ENCODE data around the gene DPP4. TPM values are rescaled to one million over a fixed set of nuclear protein-coding genes. Genes with fewer than 3 reads are reported as not detected.

Gene DPP4
- total RNA-seq, 1 donor from 2014 or later: 0.49 TPM

- peaks cover 9% of the 10 kb centered on the region for H3K4me1 ChIP-seq
- no peaks in the 10 kb centered on the region for H3K9me3 ChIP-seq (ENCODE audit: low read depth)
- no peak overlapping the region for H3K4me3 Mint-ChIP-seq
- DNase-seq (ENCODE audit: low spot score): no peak
- H3F3A ChIP-seq (ENCODE audit: low read depth): no peaks in the 10 kb centered on the region
- H3K36me3 ChIP-seq: no peaks in the 10 kb centered on the region
- H3K36me3 Mint-ChIP-seq: no peaks in the 10 kb centered on the region
- no peaks in the 10 kb centered on the region for H4K20me1 ChIP-seq (ENCODE audit: low read depth)
- no peak overlapping the region for H3K4me2 ChIP-seq
- no peak overlapping the region for H3K27ac ChIP-seq
- no peaks in the 10 kb centered on the region for H3K79me2 ChIP-seq (ENCODE audit: low read depth)
- H3K27me3 ChIP-seq: no peaks in the 10 kb centered on the region
- H3K27ac Mint-ChIP-seq: no peak overlapping the region
- peaks cover 8% of the 10 kb centered on the region for H3K4me1 Mint-ChIP-seq
- H3K9me3 Mint-ChIP-seq: peaks cover 11% of the 10 kb centered on the region
- H3K4me3 ChIP-seq: no peak overlapping the region
- TF ChIP-seq EZH2phosphoT487 (IDR thresholded peaks at IDR 0.05): no peak
- TF ChIP-seq, protein P1, sequence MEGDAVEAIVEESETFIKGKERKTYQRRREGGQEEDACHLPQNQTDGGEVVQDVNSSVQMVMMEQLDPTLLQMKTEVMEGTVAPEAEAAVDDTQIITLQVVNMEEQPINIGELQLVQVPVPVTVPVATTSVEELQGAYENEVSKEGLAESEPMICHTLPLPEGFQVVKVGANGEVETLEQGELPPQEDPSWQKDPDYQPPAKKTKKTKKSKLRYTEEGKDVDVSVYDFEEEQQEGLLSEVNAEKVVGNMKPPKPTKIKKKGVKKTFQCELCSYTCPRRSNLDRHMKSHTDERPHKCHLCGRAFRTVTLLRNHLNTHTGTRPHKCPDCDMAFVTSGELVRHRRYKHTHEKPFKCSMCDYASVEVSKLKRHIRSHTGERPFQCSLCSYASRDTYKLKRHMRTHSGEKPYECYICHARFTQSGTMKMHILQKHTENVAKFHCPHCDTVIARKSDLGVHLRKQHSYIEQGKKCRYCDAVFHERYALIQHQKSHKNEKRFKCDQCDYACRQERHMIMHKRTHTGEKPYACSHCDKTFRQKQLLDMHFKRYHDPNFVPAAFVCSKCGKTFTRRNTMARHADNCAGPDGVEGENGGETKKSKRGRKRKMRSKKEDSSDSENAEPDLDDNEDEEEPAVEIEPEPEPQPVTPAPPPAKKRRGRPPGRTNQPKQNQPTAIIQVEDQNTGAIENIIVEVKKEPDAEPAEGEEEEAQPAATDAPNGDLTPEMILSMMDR (IDR thresholded peaks at IDR 0.05): no peak
- no peak for TF ChIP-seq EZH2 (IDR thresholded peaks at IDR 0.05)
- H2AFZ ChIP-seq (replicated peaks): no peak overlapping the region
- no peak overlapping the region for H3K9ac ChIP-seq
- peaks cover 5% of the 10 kb centered on the region for H3K27me3 Mint-ChIP-seq (ENCODE audit: insufficient read depth, low read depth)
These were observed 41.1 kb upstream of the DPP4 start for GRCh38 chr2:162115076-162115475.

DNA sequence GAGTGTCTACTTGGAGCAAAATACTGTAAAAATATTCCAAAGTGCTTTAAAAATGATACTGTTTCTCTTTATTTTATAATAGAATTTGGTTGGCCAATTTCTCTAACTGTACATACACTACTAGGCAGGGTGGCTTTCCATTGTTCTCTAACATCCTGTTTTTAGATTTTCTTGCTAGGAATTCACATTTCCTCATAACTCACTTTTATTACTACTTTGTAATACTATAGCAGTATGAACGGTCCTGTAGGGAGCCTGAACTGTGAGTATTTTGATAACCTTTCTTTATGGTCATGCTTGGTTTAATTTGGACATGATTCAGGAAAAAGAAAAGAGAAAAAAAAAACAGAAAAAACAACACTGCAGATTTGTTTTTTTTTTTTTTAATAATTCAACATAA lies 40.3 kb upstream of the DPP4 start:
- H3K4me2 ChIP-seq: no peak overlapping the region
- H3K9ac ChIP-seq: no peak overlapping the region
- H3K9me3 ChIP-seq (ENCODE audit: low read depth): no peaks in the 10 kb centered on the region
- TF ChIP-seq EZH2 (IDR thresholded peaks at IDR 0.05) (no peak), EZH2phosphoT487 (IDR thresholded peaks at IDR 0.05) (no peak)
- TF ChIP-seq, protein P1 (IDR thresholded peaks at IDR 0.05): no peak
- peaks cover 11% of the 10 kb centered on the region for H3K9me3 Mint-ChIP-seq
- no peak overlapping the region for H3K4me3 Mint-ChIP-seq
- H3K36me3 ChIP-seq: no peaks in the 10 kb centered on the region
- no peak overlapping the region for H3K4me3 ChIP-seq
- no peaks in the 10 kb centered on the region for H3K79me2 ChIP-seq (ENCODE audit: low read depth)
- peaks cover 5% of the 10 kb centered on the region for H3K27me3 Mint-ChIP-seq (ENCODE audit: insufficient read depth, low read depth)
- H4K20me1 ChIP-seq (ENCODE audit: low read depth): no peaks in the 10 kb centered on the region
- no peaks in the 10 kb centered on the region for H3K27me3 ChIP-seq
- no peak for DNase-seq (ENCODE audit: low spot score)
- H3F3A ChIP-seq (ENCODE audit: low read depth): no peaks in the 10 kb centered on the region
- no peak overlapping the region for H3K27ac ChIP-seq
- no peak overlapping the region for H3K27ac Mint-ChIP-seq
- H3K4me1 ChIP-seq: peaks cover 6% of the 10 kb centered on the region
- peaks cover 8% of the 10 kb centered on the region for H3K4me1 Mint-ChIP-seq
- no peak overlapping the region for H2AFZ ChIP-seq (replicated peaks)
- no peaks in the 10 kb centered on the region for H3K36me3 Mint-ChIP-seq

DNA sequence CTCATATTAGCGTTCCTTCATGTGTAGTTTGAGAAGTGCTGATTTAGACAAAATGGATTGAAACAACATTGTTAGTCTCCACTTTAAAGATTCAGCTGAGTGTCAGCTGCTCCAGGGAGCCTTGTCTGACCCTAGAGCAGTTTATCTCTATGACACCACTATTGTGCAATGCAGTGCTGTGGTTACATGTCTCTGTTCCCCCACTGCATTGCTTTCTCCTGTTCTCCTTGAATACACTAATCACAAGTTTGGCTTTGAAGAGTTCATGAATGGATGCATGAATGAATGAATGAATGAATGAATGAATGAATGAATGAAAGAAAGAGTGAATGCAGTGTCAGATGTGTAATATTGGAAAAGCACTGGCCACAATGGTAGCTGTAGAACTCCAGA lies 39.8 kb upstream of the DPP4 start:
- Histone ChIP-seq H3K79me2 (ENCODE audit: low read depth) (no peaks in the 10 kb centered on the region), H3K4me3 (no peak overlapping the region), H3K27ac (no peak overlapping the region), H2AFZ (replicated peaks) (no peak overlapping the region), H3K27me3 (no peaks in the 10 kb centered on the region), H3K36me3 (no peaks in the 10 kb centered on the region), H4K20me1 (ENCODE audit: low read depth) (no peaks in the 10 kb centered on the region), H3F3A (ENCODE audit: low read depth) (no peaks in the 10 kb centered on the region), H3K9ac (no peak overlapping the region), H3K9me3 (ENCODE audit: low read depth) (no peaks in the 10 kb centered on the region), H3K4me1 (peaks cover 6% of the 10 kb centered on the region), H3K4me2 (no peak overlapping the region)
- Mint-ChIP-seq H3K27ac (no peak overlapping the region), H3K9me3 (peaks cover 11% of the 10 kb centered on the region), H3K27me3 (ENCODE audit: insufficient read depth, low read depth) (peaks cover 5% of the 10 kb centered on the region), H3K4me3 (no peak overlapping the region), H3K36me3 (no peaks in the 10 kb centered on the region), H3K4me1 (peaks cover 8% of the 10 kb centered on the region)
- TF ChIP-seq EZH2phosphoT487 (IDR thresholded peaks at IDR 0.05): no peak
- TF ChIP-seq EZH2 (IDR thresholded peaks at IDR 0.05): no peak
- TF ChIP-seq, protein P1 (IDR thresholded peaks at IDR 0.05): no peak
- no peak for DNase-seq (ENCODE audit: low spot score)

Measured in neural progenitor cell (in vitro differentiated cells).